MM.1S (cell line): Measurements from ENCODE around the gene ENO4.

ENCODE experiments used
- DNase-seq: peaks from one replicate; pipeline ENCODE4 v3.0.0-alpha.2; 2015
- H2AFZ ChIP-seq: fragments of 300-600 bp; sonication (generic); 2 replicates; pipeline ENCODE4 v1.6.0; 2016; ENCODE audit warnings: antibody characterized with exemption, low read length
- H3F3A ChIP-seq: fragments of 300-600 bp; sonication (generic); 2 replicates; pipeline ENCODE4 v1.6.1; 2016; ENCODE audit warnings: mild to moderate bottlenecking, antibody characterized with exemption, low read length, moderate library complexity, mixed read lengths; ENCODE audit not compliant: insufficient read depth
- H3K27ac ChIP-seq: fragments of 300-600 bp; sonication (generic); 2 replicates; pipeline ENCODE4 v1.5.1; 2016; ENCODE audit warnings: mild to moderate bottlenecking, low read length
- H3K27me3 ChIP-seq: fragments of 300-600 bp; sonication (generic); replicated peaks from 2 replicates; pipeline ENCODE4 v1.6.0; 2016; ENCODE audit warnings: low read length; ENCODE audit not compliant: insufficient read depth
- H3K36me3 ChIP-seq: fragments of 300-600 bp; sonication (generic); replicated peaks from 2 replicates; pipeline ENCODE4 v1.6.1; 2016; ENCODE audit warnings: mild to moderate bottlenecking, low read length, mixed read lengths; ENCODE audit not compliant: insufficient read depth
- H3K4me1 ChIP-seq: fragments of 300-600 bp; sonication (generic); 2 replicates; pipeline ENCODE4 v1.6.1; 2016; ENCODE audit warnings: low read length, mixed read lengths
- H3K4me2 ChIP-seq: fragments of 300-600 bp; sonication (generic); 2 replicates; pipeline ENCODE4 v1.6.0; 2016; ENCODE audit warnings: low read depth, low read length
- H3K4me3 ChIP-seq: fragments of 300-600 bp; sonication (generic); 2 replicates; pipeline ENCODE4 v1.5.1; 2016; ENCODE audit warnings: low read length, mixed read lengths
- H3K79me2 ChIP-seq: fragments of 300-600 bp; sonication (generic); 2 replicates; pipeline ENCODE4 v1.6.1; 2016; ENCODE audit warnings: mixed run types, low read length, mixed read lengths
- H3K9ac ChIP-seq: fragments of 300-600 bp; sonication (generic); 2 replicates; pipeline ENCODE4 v1.6.1; 2016; ENCODE audit warnings: low read length, mixed read lengths
- H3K9me2 ChIP-seq: fragments of 300-600 bp; sonication (generic); replicated peaks from 2 replicates; pipeline ENCODE4 v1.6.1; 2016; ENCODE audit warnings: mild to moderate bottlenecking, low read length, mixed read lengths; ENCODE audit not compliant: insufficient read depth
- H3K9me3 ChIP-seq: fragments of 300-600 bp; sonication (generic); replicated peaks from 2 replicates; pipeline ENCODE4 v1.6.1; 2016; ENCODE audit warnings: mild to moderate bottlenecking, low read length, mixed read lengths; ENCODE audit not compliant: insufficient read depth
- H4K20me1 ChIP-seq: fragments of 300-600 bp; sonication (generic); 2 replicates; pipeline ENCODE4 v1.6.1; 2016; ENCODE audit warnings: mild to moderate bottlenecking, low read length, moderate library complexity, mixed read lengths; ENCODE audit not compliant: insufficient read depth
- EZH2 ChIP-seq: fragments of 300-600 bp; sonication (generic); optimal IDR thresholded peaks from 2 replicates; pipeline ENCODE3; 2017; ENCODE audit warnings: low read depth, mild to moderate bottlenecking, antibody characterized with exemption, low read length, mixed read lengths
- EZH2phosphoT487 ChIP-seq: fragments of 300-600 bp; sonication (generic); IDR thresholded peaks from 2 replicates; pipeline ENCODE4 v1.6.1; 2018; ENCODE audit warnings: antibody characterized with exemption, low read length
- TF ChIP-seq, protein P1 (sequence below): fragments of 300-600 bp; sonication (generic); IDR thresholded peaks from 2 replicates; pipeline ENCODE4 v1.5.1; 2016; ENCODE audit warnings: antibody characterized with exemption, low read length, mixed read lengths

ENO4 gene

DNA sequence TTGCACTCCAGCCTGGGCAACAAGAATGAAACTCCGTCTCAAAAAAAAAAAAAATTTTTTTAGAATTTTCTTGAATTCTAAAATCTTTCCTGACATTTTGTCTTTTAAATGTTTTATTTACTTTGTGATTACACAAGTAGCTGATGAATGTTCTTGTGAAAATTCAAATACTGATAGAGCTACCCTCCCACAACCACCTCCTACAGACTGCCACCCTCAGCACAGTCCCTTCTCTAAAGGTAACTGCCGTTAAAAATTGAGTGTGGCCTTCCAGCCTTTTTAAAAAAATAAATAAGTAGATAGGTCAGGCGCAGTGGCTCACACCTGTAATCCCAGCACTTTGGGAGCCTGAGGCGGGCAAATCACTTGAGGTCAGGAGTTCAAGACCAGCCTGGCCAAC is 15.1 kb downstream of the ENO4 start:
- no peak overlapping the region for H2AFZ ChIP-seq
- no peaks in the 10 kb centered on the region for H3K27me3 ChIP-seq
- no peaks in the 10 kb centered on the region for H3K4me1 ChIP-seq
- no peaks in the 10 kb centered on the region for H3F3A ChIP-seq
- no peaks in the 10 kb centered on the region for H3K9me2 ChIP-seq
- H4K20me1 ChIP-seq, result no peaks in the 10 kb centered on the region
- no peaks in the 10 kb centered on the region for H3K9me3 ChIP-seq
- no peak overlapping the region for H3K4me3 ChIP-seq
- no peak for DNase-seq
- H3K79me2 ChIP-seq, result no peaks in the 10 kb centered on the region
- no peak overlapping the region for H3K9ac ChIP-seq
- no peak overlapping the region for H3K4me2 ChIP-seq
- TF ChIP-seq EZH2phosphoT487, result no peak
- TF ChIP-seq, protein P1, sequence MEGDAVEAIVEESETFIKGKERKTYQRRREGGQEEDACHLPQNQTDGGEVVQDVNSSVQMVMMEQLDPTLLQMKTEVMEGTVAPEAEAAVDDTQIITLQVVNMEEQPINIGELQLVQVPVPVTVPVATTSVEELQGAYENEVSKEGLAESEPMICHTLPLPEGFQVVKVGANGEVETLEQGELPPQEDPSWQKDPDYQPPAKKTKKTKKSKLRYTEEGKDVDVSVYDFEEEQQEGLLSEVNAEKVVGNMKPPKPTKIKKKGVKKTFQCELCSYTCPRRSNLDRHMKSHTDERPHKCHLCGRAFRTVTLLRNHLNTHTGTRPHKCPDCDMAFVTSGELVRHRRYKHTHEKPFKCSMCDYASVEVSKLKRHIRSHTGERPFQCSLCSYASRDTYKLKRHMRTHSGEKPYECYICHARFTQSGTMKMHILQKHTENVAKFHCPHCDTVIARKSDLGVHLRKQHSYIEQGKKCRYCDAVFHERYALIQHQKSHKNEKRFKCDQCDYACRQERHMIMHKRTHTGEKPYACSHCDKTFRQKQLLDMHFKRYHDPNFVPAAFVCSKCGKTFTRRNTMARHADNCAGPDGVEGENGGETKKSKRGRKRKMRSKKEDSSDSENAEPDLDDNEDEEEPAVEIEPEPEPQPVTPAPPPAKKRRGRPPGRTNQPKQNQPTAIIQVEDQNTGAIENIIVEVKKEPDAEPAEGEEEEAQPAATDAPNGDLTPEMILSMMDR, result no peak
- TF ChIP-seq EZH2, result no peak
- H3K27ac ChIP-seq, result no peak overlapping the region
- H3K36me3 ChIP-seq, result no peaks in the 10 kb centered on the region

DNA sequence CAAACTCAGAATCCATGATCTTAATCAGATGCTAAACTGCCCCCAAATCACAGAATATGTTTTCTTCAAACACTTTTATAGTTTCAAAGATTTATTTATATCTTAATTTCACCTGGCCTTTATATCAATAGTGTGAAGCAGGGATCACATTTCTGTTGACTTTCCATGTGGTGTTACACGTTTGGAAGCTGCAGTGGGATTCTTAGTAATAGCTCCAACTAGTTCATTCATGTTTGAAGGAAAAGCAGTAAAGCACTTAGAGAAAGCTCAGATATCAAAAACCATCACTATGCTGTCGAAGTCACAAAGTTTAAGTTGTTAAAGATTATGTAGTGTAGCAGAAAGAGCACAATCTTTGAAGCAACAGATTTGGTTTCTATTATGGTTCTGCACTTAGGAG is 16.8 kb downstream of the ENO4 start:
- Histone ChIP-seq H3K4me3 (no peak overlapping the region), H2AFZ (no peak overlapping the region), H3K36me3 (no peaks in the 10 kb centered on the region), H3K4me2 (no peak overlapping the region), H4K20me1 (no peaks in the 10 kb centered on the region), H3K9ac (no peak overlapping the region), H3K27ac (no peak overlapping the region), H3K27me3 (no peaks in the 10 kb centered on the region), H3K9me2 (no peaks in the 10 kb centered on the region), H3F3A (no peaks in the 10 kb centered on the region), H3K4me1 (no peaks in the 10 kb centered on the region), H3K79me2 (no peaks in the 10 kb centered on the region), H3K9me3 (no peaks in the 10 kb centered on the region)
- no peak for DNase-seq
- no peak for TF ChIP-seq EZH2phosphoT487

GRCh38 chr10:116866987-116867595 is 17.8 kb downstream of the ENO4 start:
- Histone ChIP-seq H3K9me3 (no peaks in the 10 kb centered on the region), H3K9ac (no peak overlapping the region), H3K27ac (no peak overlapping the region), H3K9me2 (no peaks in the 10 kb centered on the region), H3K79me2 (no peaks in the 10 kb centered on the region), H3K36me3 (no peaks in the 10 kb centered on the region), H2AFZ (no peak overlapping the region), H3K4me1 (no peaks in the 10 kb centered on the region), H3F3A (no peaks in the 10 kb centered on the region), H3K4me2 (no peak overlapping the region), H3K4me3 (no peak overlapping the region), H4K20me1 (no peaks in the 10 kb centered on the region), H3K27me3 (no peaks in the 10 kb centered on the region)
- TF ChIP-seq, protein P1, result no peak
- TF ChIP-seq EZH2phosphoT487 (no peak), EZH2 (no peak)
- DNase-seq, result no peak

DNA sequence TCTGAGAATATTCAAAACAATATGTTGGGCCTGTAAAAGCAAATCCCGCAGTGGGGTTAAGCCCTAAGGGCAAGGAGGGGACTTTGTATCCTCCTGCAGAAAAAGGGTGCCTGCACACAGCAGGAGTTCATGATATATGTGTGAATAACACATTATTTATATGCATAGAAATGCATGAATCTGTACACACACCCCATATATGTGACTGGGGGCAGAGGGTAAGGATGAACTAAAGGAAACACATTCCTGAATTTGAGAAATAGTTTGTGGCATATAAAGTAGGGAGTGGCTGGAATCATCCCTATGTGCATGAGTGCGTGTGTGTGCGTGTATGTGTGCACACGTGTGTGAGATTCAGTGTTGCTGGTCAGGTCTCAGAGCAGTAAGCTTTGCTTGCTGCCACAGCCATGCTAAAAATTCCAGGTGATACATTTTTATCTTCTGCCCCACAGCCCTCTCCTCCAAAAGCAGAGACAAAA is 18.9 kb downstream of the ENO4 start:
- Histone ChIP-seq H3K79me2 (no peaks in the 10 kb centered on the region), H4K20me1 (no peaks in the 10 kb centered on the region), H3K36me3 (no peaks in the 10 kb centered on the region), H3K9ac (no peak overlapping the region), H3K4me3 (no peak overlapping the region), H3F3A (no peaks in the 10 kb centered on the region), H3K4me1 (no peaks in the 10 kb centered on the region; the same call in 1 of the 2 replicates), H2AFZ (no peak overlapping the region), H3K9me2 (no peaks in the 10 kb centered on the region), H3K27me3 (no peaks in the 10 kb centered on the region), H3K4me2 (no peak overlapping the region), H3K27ac (no peak overlapping the region), H3K9me3 (no peaks in the 10 kb centered on the region)
- TF ChIP-seq EZH2 (no peak), EZH2phosphoT487 (no peak)
- TF ChIP-seq, protein P1, result no peak
- DNase-seq, result no peak
